Endothelial cell (in vitro differentiated cells): ENCODE measurements around the gene MORC1. TPM values are rescaled to one million over a fixed set of nuclear protein-coding genes. Genes with fewer than 3 reads are reported as not detected.

ENCODE experiments used
- DNase-seq: peaks from one replicate; pipeline ENCODE4 v3.0.0; 2021; ENCODE audit warnings: low spot score
- H3K27ac Mint-ChIP-seq: one replicate; pipeline ENCODE4 v1.8.0; 2021; ENCODE audit warnings: mixed read lengths, inconsistent platforms; ENCODE audit not compliant: unreplicated experiment
- H3K27me3 Mint-ChIP-seq: one replicate; pipeline ENCODE4 v1.8.0; 2021; ENCODE audit warnings: mild to moderate bottlenecking, moderate library complexity, mixed read lengths, inconsistent platforms; ENCODE audit not compliant: unreplicated experiment
- H3K36me3 Mint-ChIP-seq: one replicate; pipeline ENCODE4 v1.8.0; 2021; ENCODE audit warnings: mild to moderate bottlenecking, low read depth, mixed read lengths, inconsistent platforms; ENCODE audit not compliant: unreplicated experiment
- H3K4me1 Mint-ChIP-seq: one replicate; pipeline ENCODE4 v1.8.0; 2021; ENCODE audit warnings: mild to moderate bottlenecking, mixed read lengths, inconsistent platforms; ENCODE audit not compliant: unreplicated experiment
- H3K4me3 Mint-ChIP-seq: one replicate; pipeline ENCODE4 v1.8.0; 2021; ENCODE audit warnings: mild to moderate bottlenecking, mixed read lengths, inconsistent platforms; ENCODE audit not compliant: unreplicated experiment
- H3K9me3 Mint-ChIP-seq: one replicate; pipeline ENCODE4 v1.8.0; 2021; ENCODE audit warnings: mixed read lengths, inconsistent platforms; ENCODE audit not compliant: unreplicated experiment
- CTCF ChIP-seq: fragments of 200-600 bp; sonication (generic); IDR thresholded peaks from one replicate; pipeline ENCODE4 v1.5.0; 2021; ENCODE audit warnings: antibody characterized with exemption; ENCODE audit not compliant: unreplicated experiment
- total RNA-seq: library from RNA; stranded (reverse); fragmentation: NEBNext Ultra II Directional; extraction: Animal tissue kit (Norgen Biotek cat#: 25700); gene quantifications from one replicate; pipeline ENCODE4 v1.2.1, GENCODE V29; 2021; ENCODE audit not compliant: unreplicated experiment

MORC1 gene
- total RNA-seq, 1 donor from 2014 or later: 0.10 TPM

DNA sequence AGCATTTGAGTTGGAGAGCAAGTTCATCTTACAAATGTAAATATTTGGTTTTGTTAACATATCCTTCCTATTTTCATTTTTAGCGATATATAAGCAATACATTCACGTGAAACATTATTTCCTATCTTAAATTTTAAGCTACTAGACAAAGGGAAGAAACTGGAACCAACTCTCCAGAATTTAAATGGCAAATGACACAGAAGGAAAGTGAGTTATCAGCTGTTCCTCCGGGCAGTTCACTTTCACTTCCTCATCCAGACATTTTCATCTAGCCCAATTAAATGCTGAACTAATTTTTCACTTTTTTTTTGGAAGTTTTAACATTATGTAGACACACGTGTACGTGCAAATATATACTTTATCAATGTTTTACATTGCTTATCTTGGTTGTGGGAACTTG, 58.7 kb downstream of the MORC1 start:
- Mint-ChIP-seq H3K27me3 (no peaks in the 10 kb centered on the region), H3K4me1 (peaks cover 7% of the 10 kb centered on the region), H3K9me3 (no peaks in the 10 kb centered on the region), H3K4me3 (no peak overlapping the region), H3K36me3 (no peaks in the 10 kb centered on the region), H3K27ac (no peak overlapping the region)
- TF ChIP-seq CTCF: no peak
- no peak for DNase-seq

GRCh38 chr3:109057616-109058015, 60.3 kb downstream of the MORC1 start:
- H3K4me3 Mint-ChIP-seq: no peak overlapping the region
- no peaks in the 10 kb centered on the region for H3K9me3 Mint-ChIP-seq
- H3K27me3 Mint-ChIP-seq: no peaks in the 10 kb centered on the region
- H3K27ac Mint-ChIP-seq: no peak overlapping the region
- no peak for TF ChIP-seq CTCF
- no peak for DNase-seq
- no peaks in the 10 kb centered on the region for H3K36me3 Mint-ChIP-seq
- H3K4me1 Mint-ChIP-seq: peaks cover 7% of the 10 kb centered on the region

DNA sequence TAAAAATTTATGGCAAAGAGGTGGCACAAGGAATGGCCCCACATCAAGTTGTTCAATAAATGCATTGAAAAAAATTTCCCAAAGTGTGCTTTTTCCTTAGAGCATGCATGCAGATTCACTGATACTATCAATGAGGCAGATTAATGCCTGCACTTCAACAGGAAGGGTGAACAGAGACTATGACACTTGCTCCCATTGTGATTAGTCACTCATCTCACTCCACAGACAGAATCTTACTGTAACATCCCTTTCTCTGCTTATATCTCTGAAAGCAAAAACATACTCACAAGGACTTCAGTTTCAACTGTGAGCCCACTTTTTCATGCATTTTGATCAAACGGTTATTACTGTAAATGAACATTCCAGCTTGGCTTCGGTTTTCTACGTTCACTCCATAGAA, 60.9 kb downstream of the MORC1 start:
- DNase-seq: no peak
- Mint-ChIP-seq H3K4me3 (no peak overlapping the region), H3K36me3 (no peaks in the 10 kb centered on the region), H3K4me1 (peaks cover 7% of the 10 kb centered on the region), H3K27me3 (no peaks in the 10 kb centered on the region), H3K9me3 (no peaks in the 10 kb centered on the region), H3K27ac (no peak overlapping the region)
- no peak for TF ChIP-seq CTCF

GRCh38 chr3:109050591-109051167, 67.3 kb downstream of the MORC1 start:
- no peaks in the 10 kb centered on the region for H3K9me3 Mint-ChIP-seq
- H3K4me1 Mint-ChIP-seq: no peaks in the 10 kb centered on the region
- H3K27me3 Mint-ChIP-seq: no peaks in the 10 kb centered on the region
- peak; percentile 68 for TF ChIP-seq CTCF
- no peaks in the 10 kb centered on the region for H3K36me3 Mint-ChIP-seq
- H3K27ac Mint-ChIP-seq: no peak overlapping the region
- DNase-seq: no peak
- no peak overlapping the region for H3K4me3 Mint-ChIP-seq

GRCh38 chr3:109047366-109047765, 70.6 kb downstream of the MORC1 start:
- no peak for TF ChIP-seq CTCF
- Mint-ChIP-seq H3K4me3 (no peak overlapping the region), H3K4me1 (no peaks in the 10 kb centered on the region), H3K9me3 (no peaks in the 10 kb centered on the region), H3K36me3 (no peaks in the 10 kb centered on the region), H3K27ac (no peak overlapping the region), H3K27me3 (no peaks in the 10 kb centered on the region)
- DNase-seq: no peak
